Left renal pelvis (tissue), 4 donors: Measurements from ENCODE around the gene KRTAP5-8. TPM values are rescaled to one million over a fixed set of nuclear protein-coding genes. Genes with fewer than 3 reads are reported as not detected.
"Not testable (repeated sequence)": the region's sequence is repeated elsewhere in the genome, so short reads cannot be mapped to it uniquely, and the experiment has no call there.

Experiments
- DNase-seq, 4 donors: peaks; one replicate each; pipeline ENCODE4 v3.0.0-alpha.2; 2013; ENCODE audit warnings: low read depth in 4 of 4, low spot score in 3 of 4
- polyA plus RNA-seq, 4 donors: library from polyadenylated mRNA; unstranded; fragments of 120-200 nt; gene quantifications; one replicate each; pipeline ENCODE4 v1.2.1, GENCODE V29; 2013; ENCODE audit not compliant: insufficient read length in 4 of 4

The KRTAP5-8 gene
- 1 to 10 TPM in 1 of 4 donors, under 1 TPM in 3; 0.14 to 1.3 (median 0.41) TPM for polyA plus RNA-seq

- DNase-seq = not testable (repeated sequence)
These were observed at the start of gene KRTAP5-8 for GRCh38 chr11:71537977-71538665. KRTAP5-8 (plus strand) TSS chr11:71538025; CDS start chr11:71538056, 31 bp downstream.

GRCh38 chr11:71488681-71489270 is 49.0 kb upstream of the KRTAP5-8 start:
- no peak for DNase-seq

GRCh38 chr11:71489311-71490043 is 48.3 kb upstream of the KRTAP5-8 start:
- no peak for DNase-seq

GRCh38 chr11:71490044-71490730 is 47.6 kb upstream of the KRTAP5-8 start:
- DNase-seq = no peak

GRCh38 chr11:71490731-71491390 is 47.0 kb upstream of the KRTAP5-8 start:
- no peak for DNase-seq

- DNase-seq = no peak
These were observed 46.3 kb upstream of the KRTAP5-8 start for GRCh38 chr11:71491531-71491930.

- DNase-seq = no peak
These were observed 45.9 kb upstream of the KRTAP5-8 start for GRCh38 chr11:71491940-71492339.

- no peak for DNase-seq
These were observed 42.3 kb upstream of the KRTAP5-8 start for GRCh38 chr11:71495286-71496230.

GRCh38 chr11:71496421-71496820 is 41.4 kb upstream of the KRTAP5-8 start:
- no peak for DNase-seq

- DNase-seq = no peak
These were observed 39.7 kb upstream of the KRTAP5-8 start for GRCh38 chr11:71498091-71498490.

- DNase-seq = no peak
These were observed 38.7 kb upstream of the KRTAP5-8 start for GRCh38 chr11:71499125-71499524.

- no peak for DNase-seq
These were observed 38.3 kb upstream of the KRTAP5-8 start for GRCh38 chr11:71499546-71499945.

- no peak for DNase-seq
These were observed 37.2 kb upstream of the KRTAP5-8 start for GRCh38 chr11:71500601-71501021.

GRCh38 chr11:71501071-71501985 is 36.5 kb upstream of the KRTAP5-8 start:
- no peak for DNase-seq

- DNase-seq = no peak
These were observed 35.8 kb upstream of the KRTAP5-8 start for GRCh38 chr11:71502026-71502425.

- DNase-seq = no peak
These were observed 34.9 kb upstream of the KRTAP5-8 start for GRCh38 chr11:71502871-71503435.

- no peak for DNase-seq
These were observed 33.3 kb upstream of the KRTAP5-8 start for GRCh38 chr11:71504531-71504930.

GRCh38 chr11:71505001-71505400 is 32.8 kb upstream of the KRTAP5-8 start:
- DNase-seq = no peak
